SK-N-SH treated with all-trans-retinoic acid at 6 μM for 48 hours (cell line): ENCODE measurements around the gene TMPRSS11A.

Experiments
- ARNTL ChIP-seq: fragments of 450-650 bp; formaldehyde crosslinking; IDR thresholded peaks from 2 replicates; pipeline ENCODE4 v1.5.0; 2020; ENCODE audit warnings: low read depth, mild to moderate bottlenecking, moderate library complexity, borderline replicate concordance
- CREB5 ChIP-seq: fragments of 250-450 bp; sonication (Bioruptor Pico); IDR thresholded peaks from 2 replicates; pipeline ENCODE4 v1.5.1; 2020; ENCODE audit warnings: low read depth, mild to moderate bottlenecking, moderate library complexity

- TF ChIP-seq ARNTL (CRISPR knock-in tag) (no peak), CREB5 (CRISPR knock-in tag) (no peak)
Measured at GRCh38 chr4:67915400-67915966, 47.8 kb downstream of the TMPRSS11A start.
